Gastroesophageal sphincter (tissue), 4 donors: ENCODE data around the gene TPBGL. TPM values are rescaled to one million over a fixed set of nuclear protein-coding genes. Genes with fewer than 3 reads are reported as not detected.

Experiments used
- ATAC-seq: fragments of 150-250 bp; one replicate; pipeline ENCODE4 v1.9.1; 2016; ENCODE audit warnings: mild to moderate bottlenecking, moderate library complexity
- H3K27ac ChIP-seq, 4 donors: fragments of 200-600 bp; sonication (generic) in 3 of 4; 1 replicate in 3 of 4; 2 replicates in 1 of 4; pipeline ENCODE4 v1.5.1; 2016 to 2019
- H3K27me3 ChIP-seq: fragments of 200-600 bp; sonication (generic); one replicate; pipeline ENCODE4 v1.5.1; 2019
- H3K36me3 ChIP-seq, 2 donors: fragments of 200-600 bp; sonication (generic); one replicate each; pipeline ENCODE4 v1.5.1; 2019; ENCODE audit warnings: control low read depth in 1 of 2
- H3K4me1 ChIP-seq, 3 donors: fragments of 200-600 bp; sonication (generic); 1 replicate in 2 of 3; 2 replicates in 1 of 3; pipeline ENCODE4 v1.5.1; 2016 to 2019; ENCODE audit warnings: control low read depth in 2 of 3
- H3K4me3 ChIP-seq, 2 donors: fragments of 200-600 bp; sonication (generic); one replicate each; pipeline ENCODE4 v1.5.1; 2019; ENCODE audit warnings: mild to moderate bottlenecking in 1 of 2, moderate library complexity in 1 of 2
- H3K9me3 ChIP-seq, 3 donors: fragments of 200-600 bp; sonication (generic); one replicate each; pipeline ENCODE4 v1.5.1; 2017 to 2019; ENCODE audit warnings: control low read depth in 2 of 3
- EP300 ChIP-seq: sonication (generic); formaldehyde crosslinking; IDR thresholded peaks from one replicate; pipeline ENCODE4 v1.6.1; 2017; ENCODE audit warnings: antibody characterized with exemption, mild to moderate bottlenecking
- POLR2A ChIP-seq, 2 donors: fragments of 450-650 bp; IDR thresholded peaks; one replicate each; pipeline ENCODE4 v1.6.1; 2017; ENCODE audit warnings: antibody characterized with exemption in 2 of 2, mild to moderate bottlenecking in 2 of 2, moderate library complexity in 1 of 2
- POLR2AphosphoS5 ChIP-seq: sonication (generic); formaldehyde crosslinking; IDR thresholded peaks from one replicate; pipeline ENCODE4 v1.6.1; 2017; ENCODE audit warnings: antibody characterized with exemption
- WGBS, 2 donors: methylation state at CpG; one replicate each; pipeline ENCODE4 v1.1.5; 2018; ENCODE audit warnings: low coverage in 1 of 2; 5-methylcytosine and 5-hydroxymethylcytosine counted together
- total RNA-seq, 4 donors: library from RNA; depleted of rRNA; stranded (reverse); fragments of >200 nt; gene quantifications; one replicate each; pipeline ENCODE4 v1.1.0, GENCODE V29; 2016
- TF ChIP-seq, protein P1 (sequence below), 4 experiments: fragments of 200-600 bp in 2 of 4; fragments of 450-650 bp in 2 of 4; sonication (generic) in 1 of 4; IDR thresholded peaks; one replicate each; pipeline ENCODE4 v1.5.1; 2017 to 2019; ENCODE audit warnings: antibody characterized with exemption in 4 of 4, mild to moderate bottlenecking in 2 of 4, moderate library complexity in 2 of 4

The TPBGL gene
- total RNA-seq, 4 donors from 2014 or later: 0.13 to 0.31 TPM; not detected in 2

GRCh38 chr11:75280770-75281468, 40.3 kb downstream of the TPBGL start:
- no peak overlapping the region for H3K4me3 ChIP-seq
- no peaks in the 10 kb centered on the region for H3K9me3 ChIP-seq
- no peaks in the 10 kb centered on the region for H3K27me3 ChIP-seq
- peaks cover 3 to 98% of the 10 kb centered on the region in 2 donors for H3K36me3 ChIP-seq
- WGBS, 2 donors: 63 to 87% methylated on average over 4 to 7 of the region's 15 CpGs
- no peak for TF ChIP-seq EP300
- TF ChIP-seq POLR2A (IDR thresholded peaks at IDR 0.05): no peak
- TF ChIP-seq, protein P1, sequence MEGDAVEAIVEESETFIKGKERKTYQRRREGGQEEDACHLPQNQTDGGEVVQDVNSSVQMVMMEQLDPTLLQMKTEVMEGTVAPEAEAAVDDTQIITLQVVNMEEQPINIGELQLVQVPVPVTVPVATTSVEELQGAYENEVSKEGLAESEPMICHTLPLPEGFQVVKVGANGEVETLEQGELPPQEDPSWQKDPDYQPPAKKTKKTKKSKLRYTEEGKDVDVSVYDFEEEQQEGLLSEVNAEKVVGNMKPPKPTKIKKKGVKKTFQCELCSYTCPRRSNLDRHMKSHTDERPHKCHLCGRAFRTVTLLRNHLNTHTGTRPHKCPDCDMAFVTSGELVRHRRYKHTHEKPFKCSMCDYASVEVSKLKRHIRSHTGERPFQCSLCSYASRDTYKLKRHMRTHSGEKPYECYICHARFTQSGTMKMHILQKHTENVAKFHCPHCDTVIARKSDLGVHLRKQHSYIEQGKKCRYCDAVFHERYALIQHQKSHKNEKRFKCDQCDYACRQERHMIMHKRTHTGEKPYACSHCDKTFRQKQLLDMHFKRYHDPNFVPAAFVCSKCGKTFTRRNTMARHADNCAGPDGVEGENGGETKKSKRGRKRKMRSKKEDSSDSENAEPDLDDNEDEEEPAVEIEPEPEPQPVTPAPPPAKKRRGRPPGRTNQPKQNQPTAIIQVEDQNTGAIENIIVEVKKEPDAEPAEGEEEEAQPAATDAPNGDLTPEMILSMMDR (IDR thresholded peaks at IDR 0.05): no peak
- no peak for TF ChIP-seq POLR2AphosphoS5
- peak overlapping the region in 3 of 4 donors; percentile 47 to 66 (median 55) for H3K27ac ChIP-seq
- no peak for ATAC-seq
- H3K4me1 ChIP-seq: peaks cover 0 to 23% (median 6%) of the 10 kb centered on the region in 3 donors

- no peak overlapping the region for H3K4me3 ChIP-seq
- peak overlapping the region in 3 of 4 donors; percentile 47 to 66 (median 55) for H3K27ac ChIP-seq
- peaks cover 0 to 26% (median 6%) of the 10 kb centered on the region in 3 donors for H3K4me1 ChIP-seq
- ATAC-seq: no peak
- TF ChIP-seq POLR2A (IDR thresholded peaks at IDR 0.05): no peak
- TF ChIP-seq, protein P1 (IDR thresholded peaks at IDR 0.05): no peak
- no peaks in the 10 kb centered on the region for H3K9me3 ChIP-seq
- H3K36me3 ChIP-seq: peaks cover 3 to 98% of the 10 kb centered on the region in 2 donors
- H3K27me3 ChIP-seq: no peaks in the 10 kb centered on the region
- WGBS, 2 donors: 100% methylated on average over 1 of the region's 10 CpGs
Observed at GRCh38 chr11:75281469-75282095, 41.0 kb downstream of the TPBGL start.

- TF ChIP-seq EP300: no peak
- TF ChIP-seq, protein P1 (IDR thresholded peaks at IDR 0.05): no peak
- no peak for TF ChIP-seq POLR2AphosphoS5
- no peak for TF ChIP-seq POLR2A (IDR thresholded peaks at IDR 0.05)
Observed at GRCh38 chr11:75283391-75283931, 42.9 kb downstream of the TPBGL start.

DNA sequence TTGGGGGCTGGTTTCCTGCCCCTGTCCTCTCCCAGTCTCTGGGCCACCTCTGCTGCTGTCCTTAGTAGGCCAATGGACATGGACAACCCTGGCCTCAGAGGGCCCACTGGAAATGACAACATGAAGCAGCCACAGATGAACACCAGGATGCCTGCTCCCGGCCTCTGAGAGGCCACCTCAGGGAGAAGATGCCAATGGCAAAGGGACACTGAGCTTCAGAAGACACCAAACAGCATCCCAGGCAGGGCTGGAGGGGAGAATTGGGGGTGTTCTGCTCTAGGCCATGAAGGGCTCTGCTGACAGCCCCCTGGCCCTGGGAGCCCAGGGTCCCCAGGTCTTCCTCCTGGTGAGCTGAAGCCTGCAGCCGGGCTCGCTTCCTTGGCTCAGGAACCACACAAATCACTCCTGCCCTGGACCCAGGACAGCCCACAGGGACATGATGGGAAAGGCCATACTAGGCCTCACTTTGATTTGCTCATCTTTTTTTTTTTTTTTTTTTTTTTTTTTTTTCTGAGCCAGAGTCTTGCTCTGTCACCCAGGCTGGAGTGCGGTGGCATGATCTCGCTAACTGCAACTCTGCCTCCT, 45.3 kb downstream of the TPBGL start:
- peaks cover 0 to 85% of the 10 kb centered on the region in 2 donors for H3K36me3 ChIP-seq
- no peak overlapping the region for H3K4me3 ChIP-seq
- 75 to 100% methylated on average over 2 of the region's 5 CpGs for WGBS, 2 donors
- TF ChIP-seq EP300: no peak
- TF ChIP-seq, protein P1 (IDR thresholded peaks at IDR 0.05): no peak
- TF ChIP-seq POLR2AphosphoS5: no peak
- no peak for ATAC-seq
- H3K4me1 ChIP-seq: peaks cover 0 to 50% (median 7%) of the 10 kb centered on the region in 3 donors
- H3K27me3 ChIP-seq: no peaks in the 10 kb centered on the region
- no peak overlapping the region for H3K27ac ChIP-seq
- H3K9me3 ChIP-seq: no peaks in the 10 kb centered on the region

More at GRCh38 chr11:75283391-75283931, 42.9 kb downstream of the TPBGL start:
- no peaks in the 10 kb centered on the region for H3K9me3 ChIP-seq
- H3K4me1 ChIP-seq: peaks cover 0 to 41% (median 6%) of the 10 kb centered on the region in 3 donors
- no peak overlapping the region for H3K4me3 ChIP-seq
- ATAC-seq: no peak
- peaks cover 0 to 91% of the 10 kb centered on the region in 2 donors for H3K36me3 ChIP-seq
- WGBS, 2 donors: 80% methylated on average over 1 of the region's 16 CpGs; no CpG with 5 or more reads in 1 of the 2 donors
- H3K27me3 ChIP-seq: no peaks in the 10 kb centered on the region
- H3K27ac ChIP-seq: no peak overlapping the region
